ENCODE results near the gene NINL.
"Not testable (repeated sequence)": the region's sequence is repeated elsewhere in the genome, so short reads cannot be mapped to it uniquely, and the experiment has no call there.

Gene NINL

GRCh38 chr20:25584905-25585704, at the start of gene NINL:
Gene NINL (minus strand): TSS chr20:25585531. CDS start chr20:25526587, 58,944 bp downstream.
- DNase-seq (ENCODE audit: low read depth in 3 of 3) = peak in 2 of 3 donors; percentile 17 to 27

GRCh38 chr20:25632940-25633790, 47.8 kb upstream of the NINL start:
- no peak for DNase-seq (ENCODE audit: low read depth in 3 of 3)

- DNase-seq (ENCODE audit: low read depth in 3 of 3) = not testable (repeated sequence)
Observed at GRCh38 chr20:25630615-25631014, 45.3 kb upstream of the NINL start.

- DNase-seq (ENCODE audit: low read depth in 3 of 3) = no peak
Observed at GRCh38 chr20:25629816-25630499, 44.6 kb upstream of the NINL start.

GRCh38 chr20:25626779-25627178, 41.4 kb upstream of the NINL start:
- no peak for DNase-seq (ENCODE audit: low read depth in 3 of 3)

GRCh38 chr20:25624500-25624939, 39.2 kb upstream of the NINL start:
- no peak for DNase-seq (ENCODE audit: low read depth in 3 of 3)

- DNase-seq (ENCODE audit: low read depth in 3 of 3) = peak; percentile 85 to 89 (median 87)
Observed at GRCh38 chr20:25623736-25624499, 38.6 kb upstream of the NINL start, which contains the start of gene NANP. Gene NANP (minus strand): TSS chr20:25624014. CDS start chr20:25623948, 66 bp downstream.

- peak in 2 of 3 donors; percentile 8 to 12 for DNase-seq (ENCODE audit: low read depth in 3 of 3)
Observed at GRCh38 chr20:25623225-25623735, 37.9 kb upstream of the NINL start.

- DNase-seq (ENCODE audit: low read depth in 3 of 3) = no peak
Observed at GRCh38 chr20:25622450-25623224, 37.3 kb upstream of the NINL start.

- no peak for DNase-seq (ENCODE audit: low read depth in 3 of 3)
Observed at GRCh38 chr20:25622049-25622448, 36.7 kb upstream of the NINL start.

GRCh38 chr20:25619514-25619913, 34.2 kb upstream of the NINL start:
- DNase-seq (ENCODE audit: low read depth in 3 of 3) = no peak

- no peak for DNase-seq (ENCODE audit: low read depth in 3 of 3)
Observed at GRCh38 chr20:25608774-25609173, 23.4 kb upstream of the NINL start.

GRCh38 chr20:25606094-25606695, 20.9 kb upstream of the NINL start:
- DNase-seq (ENCODE audit: low read depth in 3 of 3) = no peak

- DNase-seq (ENCODE audit: low read depth in 3 of 3) = no peak
Observed at GRCh38 chr20:25605148-25605547, 19.8 kb upstream of the NINL start.

GRCh38 chr20:25604611-25605010, 19.3 kb upstream of the NINL start:
- no peak for DNase-seq (ENCODE audit: low read depth in 3 of 3)

- DNase-seq (ENCODE audit: low read depth in 3 of 3) = not testable (repeated sequence)
Observed at GRCh38 chr20:25602914-25603309, 17.6 kb upstream of the NINL start.

GRCh38 chr20:25602191-25602913, 17.0 kb upstream of the NINL start:
- DNase-seq (ENCODE audit: low read depth in 3 of 3) = not testable (repeated sequence)

- DNase-seq (ENCODE audit: low read depth in 3 of 3) = no peak
Observed at GRCh38 chr20:25601659-25602058, 16.3 kb upstream of the NINL start.

GRCh38 chr20:25600632-25601031, 15.3 kb upstream of the NINL start:
- no peak for DNase-seq (ENCODE audit: low read depth in 3 of 3)

Data from stimulated activated CD4-positive, alpha-beta T cell treated with anti-CD3 and anti-CD28 coated beads, TNF-alpha, amount 100 ng/mL, for 48 hours (primary cell).